Measurements from ENCODE around the gene TNFSF18.
"Not testable (repeated sequence)": the region's sequence is repeated elsewhere in the genome, so short reads cannot be mapped to it uniquely, and the experiment has no call there.

Gene TNFSF18, protein sequence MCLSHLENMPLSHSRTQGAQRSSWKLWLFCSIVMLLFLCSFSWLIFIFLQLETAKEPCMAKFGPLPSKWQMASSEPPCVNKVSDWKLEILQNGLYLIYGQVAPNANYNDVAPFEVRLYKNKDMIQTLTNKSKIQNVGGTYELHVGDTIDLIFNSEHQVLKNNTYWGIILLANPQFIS

DNA sequence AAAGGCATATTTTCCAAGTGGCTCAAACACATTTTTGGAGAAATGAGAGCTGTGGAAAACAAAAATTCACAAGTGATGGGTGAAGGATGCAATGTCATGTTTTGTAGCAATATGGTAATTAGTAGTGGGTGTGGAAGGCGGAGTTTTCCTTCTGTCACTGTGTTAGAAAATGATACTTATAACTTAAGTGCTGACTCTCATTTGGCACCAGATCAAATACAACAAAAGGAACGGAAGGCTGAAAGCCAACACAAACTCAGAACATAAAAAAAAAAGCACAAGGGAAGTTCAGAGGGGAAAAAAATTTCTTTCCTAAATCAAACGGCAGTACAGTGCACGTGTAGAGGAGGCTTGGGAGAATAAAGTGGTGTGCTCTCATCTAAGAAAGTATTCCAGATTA lies at the start of gene TNFSF18:
Gene TNFSF18, minus strand, starts transcription at position 77 of the 400 bp plus-strand sequence. Its CDS starts 45 bp downstream, at position 32.
- no peak for DNase-seq

DNA sequence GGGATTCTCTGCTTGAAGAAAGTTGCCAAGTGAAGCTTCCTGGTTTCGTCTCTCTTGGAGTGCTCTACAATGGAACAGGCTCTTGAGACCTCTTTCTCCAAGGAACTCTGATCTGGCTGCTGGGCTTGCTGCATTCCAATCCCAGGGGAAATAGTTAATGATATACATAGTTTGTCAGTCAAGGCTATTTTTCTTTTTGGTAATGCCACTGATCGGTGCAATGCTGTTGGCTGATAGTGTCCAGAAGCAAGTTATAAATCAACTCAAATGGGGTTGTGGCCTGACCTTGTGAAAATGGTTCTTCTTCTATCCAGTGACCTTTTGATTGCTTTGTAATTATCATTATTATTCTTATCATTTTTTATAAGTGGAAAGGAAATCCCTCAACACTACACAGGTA lies 48.4 kb upstream of the TNFSF18 start:
- no peak for DNase-seq

DNA sequence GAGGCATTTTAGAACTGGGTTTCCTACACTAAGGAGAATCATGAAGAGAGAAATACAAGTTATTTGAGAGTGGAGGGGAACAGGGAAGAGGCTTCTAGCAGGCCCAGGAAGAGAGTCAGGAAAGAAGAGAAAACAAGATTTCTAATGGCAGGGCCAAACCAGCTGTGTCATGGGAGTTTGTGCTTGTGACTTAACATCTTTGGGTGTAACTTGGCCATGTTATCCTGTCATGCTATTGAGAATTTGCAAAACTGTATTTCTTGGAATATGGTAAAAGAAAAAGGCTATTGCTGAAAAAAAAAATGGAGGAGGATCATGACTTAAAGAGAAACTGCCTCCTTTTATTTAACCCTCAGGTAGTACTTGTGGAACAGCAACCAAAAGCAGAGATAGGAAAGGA lies 47.4 kb upstream of the TNFSF18 start:
- DNase-seq: no peak

DNA sequence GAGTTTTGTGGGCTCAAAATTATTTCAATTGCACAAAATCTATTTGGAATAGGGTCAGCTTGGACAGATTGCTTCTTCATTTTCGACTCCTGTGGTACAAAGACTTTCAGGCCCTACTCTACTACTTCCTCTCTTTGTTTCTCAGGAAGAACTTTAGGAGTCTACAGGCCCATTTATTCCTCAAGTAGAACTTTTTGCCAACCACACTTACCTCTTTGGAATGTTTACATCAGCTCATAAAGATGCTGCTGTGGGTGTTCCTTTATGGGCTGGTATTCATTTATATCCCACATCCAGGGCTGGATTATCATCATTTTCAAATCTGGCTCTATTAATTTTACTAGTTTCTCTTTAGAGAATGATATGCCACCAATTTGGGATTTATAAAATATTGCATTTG lies 46.3 kb upstream of the TNFSF18 start:
- no peak for DNase-seq

DNA sequence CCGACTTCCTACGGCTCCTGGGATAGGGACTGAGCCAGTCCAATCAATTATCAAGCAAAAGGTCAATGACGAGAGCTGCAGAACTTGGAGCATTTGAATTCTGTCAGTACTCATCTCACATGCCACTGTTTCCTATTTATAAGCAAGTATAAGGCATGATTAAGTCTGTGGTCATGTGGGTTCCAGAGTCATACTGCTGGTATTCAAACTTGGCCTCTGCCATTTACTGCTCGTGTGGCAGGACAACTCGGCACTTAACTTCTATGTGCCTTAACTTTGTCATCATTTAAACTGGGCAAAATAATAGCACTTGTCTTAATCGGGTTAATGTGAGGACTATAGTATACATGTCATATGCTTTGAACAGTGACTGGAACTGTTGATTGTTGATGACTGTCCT lies 44.9 kb upstream of the TNFSF18 start:
- DNase-seq: peak; percentile 9

DNA sequence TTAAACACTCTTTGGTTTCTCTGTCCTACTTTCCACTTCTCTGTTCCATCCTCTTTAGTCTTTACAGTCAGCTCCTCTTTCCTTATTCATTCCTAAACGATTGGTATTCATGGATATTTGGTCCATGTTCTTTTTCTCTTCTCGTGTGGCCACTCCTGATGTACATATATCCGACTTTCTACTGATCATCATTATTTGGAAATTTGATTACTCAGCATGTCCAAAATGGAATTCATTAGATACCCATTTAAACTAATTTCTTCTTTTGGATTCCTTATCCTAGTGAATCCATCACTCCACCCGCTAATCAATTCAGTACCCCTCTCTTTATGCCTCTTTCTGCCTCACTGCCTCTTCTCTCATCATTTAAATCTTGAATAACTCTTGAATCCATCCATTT lies 43.8 kb upstream of the TNFSF18 start:
- no peak for DNase-seq

DNA sequence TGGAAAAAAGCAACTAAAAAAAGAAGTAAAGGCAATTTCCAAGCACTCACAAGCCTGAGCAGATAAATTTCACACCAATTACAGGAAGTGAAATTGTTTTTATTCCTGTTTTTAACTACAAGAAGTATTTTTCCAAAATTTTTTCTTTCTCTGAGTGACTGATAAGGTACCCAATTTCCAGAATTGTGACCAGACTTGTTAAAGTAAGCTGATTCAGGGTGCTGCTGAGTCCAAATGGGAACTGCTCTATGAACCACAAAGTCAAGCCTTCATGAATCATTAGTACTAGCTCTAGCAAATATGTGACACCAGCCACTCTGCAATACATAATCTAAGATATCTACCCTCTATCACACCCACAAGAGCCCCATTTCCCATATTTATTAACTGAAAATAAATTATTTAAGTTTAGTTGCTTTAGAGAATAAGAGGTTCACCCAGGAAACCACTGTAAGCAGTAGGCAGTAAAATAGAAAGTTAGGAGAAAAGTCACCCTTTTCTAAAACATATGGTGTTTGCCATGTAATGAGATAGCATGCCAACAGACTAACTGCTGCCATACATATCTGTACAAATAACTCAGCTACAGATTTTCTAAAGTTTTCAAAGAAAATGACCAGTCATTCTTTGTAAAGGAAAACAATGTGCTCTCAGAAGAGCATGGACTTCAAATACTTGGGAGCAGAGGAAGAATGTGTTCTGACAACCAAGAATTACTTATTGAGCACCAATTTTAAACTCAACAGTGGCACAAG lies 43.1 kb upstream of the TNFSF18 start:
- DNase-seq: no peak

DNA sequence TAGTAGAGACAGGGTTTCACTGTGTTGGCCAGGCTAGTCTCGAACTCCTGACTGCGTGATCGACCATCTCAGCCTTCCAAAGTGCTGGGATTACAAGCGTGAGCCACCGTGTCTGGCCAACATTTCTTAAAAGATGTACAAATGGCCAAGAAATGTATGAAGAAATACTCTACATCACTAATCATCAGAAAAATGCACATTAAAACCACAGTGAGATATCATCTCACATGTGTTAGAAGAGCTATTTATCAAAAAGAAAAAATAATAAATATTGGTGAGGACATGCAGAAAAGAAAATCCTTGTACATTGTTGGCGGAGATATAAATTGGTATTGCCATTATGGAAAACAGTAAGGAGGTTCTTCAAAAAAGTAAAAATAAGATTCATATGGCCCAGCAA lies 33.6 kb upstream of the TNFSF18 start:
- DNase-seq: no peak

DNA sequence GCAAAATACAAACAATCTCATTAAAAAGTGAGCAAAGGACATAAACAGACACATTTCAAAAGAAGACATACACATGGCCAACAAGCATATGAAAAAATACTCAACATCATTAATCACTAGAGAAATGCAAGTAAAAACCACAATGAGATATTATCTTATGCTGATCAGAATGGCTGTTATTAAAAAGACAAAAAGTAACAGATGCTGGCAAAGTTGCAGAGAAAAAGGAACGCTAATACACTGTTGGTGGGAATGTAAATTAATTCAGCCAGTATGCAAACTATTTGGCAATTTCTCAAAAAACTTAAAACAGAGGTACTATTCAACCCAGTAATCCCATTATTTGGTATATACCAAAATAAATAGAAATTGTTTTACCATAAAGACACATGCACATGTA lies 32.2 kb upstream of the TNFSF18 start:
- DNase-seq: no peak

DNA sequence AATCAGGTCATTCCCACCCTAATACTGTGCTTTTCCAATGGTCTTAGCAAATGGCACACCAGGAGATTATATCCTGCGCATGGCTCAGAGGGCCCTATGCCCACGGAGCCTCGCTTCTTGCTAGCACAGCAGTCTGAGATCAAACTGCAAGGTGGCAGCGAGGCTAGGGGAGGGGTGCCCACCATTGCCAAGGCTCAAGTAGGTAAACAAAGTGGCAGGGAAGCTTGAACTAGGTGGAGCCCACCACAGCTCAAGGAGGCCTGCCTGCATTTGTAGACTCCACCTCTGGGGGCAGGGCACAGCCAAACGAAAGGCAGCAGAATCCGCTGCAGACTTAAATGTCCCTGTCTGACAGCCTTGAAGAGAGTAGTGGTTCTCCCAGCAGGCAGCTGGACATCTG lies 23.5 kb upstream of the TNFSF18 start:
- not testable (repeated sequence) for DNase-seq

DNA sequence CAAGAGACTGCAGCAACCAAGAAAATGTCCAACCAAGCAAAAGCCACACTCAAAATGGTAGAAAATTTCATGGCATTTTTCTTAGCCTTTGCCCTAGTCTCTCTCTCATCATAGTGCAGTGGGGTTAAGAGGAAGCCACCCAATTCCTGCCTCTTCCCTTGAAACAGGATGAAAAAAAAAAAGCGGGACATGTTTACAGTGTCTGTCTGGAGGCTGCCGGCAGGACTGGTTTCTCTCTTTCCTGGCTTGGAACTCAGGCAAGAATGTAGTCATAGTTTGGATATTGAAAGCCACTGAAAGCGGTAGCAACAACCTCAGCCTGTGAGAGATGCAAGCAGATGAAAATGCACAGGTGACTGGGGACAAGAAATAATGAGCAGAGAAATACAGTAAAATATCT lies 13.3 kb upstream of the TNFSF18 start:
- no peak for DNase-seq

DNA sequence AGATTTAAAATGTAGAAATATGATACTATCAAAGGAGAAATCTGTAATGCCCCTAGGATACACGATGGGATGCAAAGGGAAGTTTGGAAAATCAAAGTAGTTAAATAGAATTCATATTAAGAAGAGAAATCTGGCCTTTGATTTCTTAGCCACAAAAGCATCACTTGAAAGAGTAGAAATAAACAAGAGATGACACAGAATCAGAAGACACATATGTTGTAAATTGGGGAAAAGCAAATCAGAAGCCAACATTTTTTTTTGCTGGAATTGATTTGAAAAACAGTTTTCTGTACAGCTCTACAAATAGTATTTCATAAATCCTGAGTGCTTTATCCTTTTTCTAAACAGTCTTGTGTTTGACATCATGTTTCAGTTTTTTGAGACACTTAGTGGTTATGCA lies 12.4 kb upstream of the TNFSF18 start:
- no peak for DNase-seq

DNA sequence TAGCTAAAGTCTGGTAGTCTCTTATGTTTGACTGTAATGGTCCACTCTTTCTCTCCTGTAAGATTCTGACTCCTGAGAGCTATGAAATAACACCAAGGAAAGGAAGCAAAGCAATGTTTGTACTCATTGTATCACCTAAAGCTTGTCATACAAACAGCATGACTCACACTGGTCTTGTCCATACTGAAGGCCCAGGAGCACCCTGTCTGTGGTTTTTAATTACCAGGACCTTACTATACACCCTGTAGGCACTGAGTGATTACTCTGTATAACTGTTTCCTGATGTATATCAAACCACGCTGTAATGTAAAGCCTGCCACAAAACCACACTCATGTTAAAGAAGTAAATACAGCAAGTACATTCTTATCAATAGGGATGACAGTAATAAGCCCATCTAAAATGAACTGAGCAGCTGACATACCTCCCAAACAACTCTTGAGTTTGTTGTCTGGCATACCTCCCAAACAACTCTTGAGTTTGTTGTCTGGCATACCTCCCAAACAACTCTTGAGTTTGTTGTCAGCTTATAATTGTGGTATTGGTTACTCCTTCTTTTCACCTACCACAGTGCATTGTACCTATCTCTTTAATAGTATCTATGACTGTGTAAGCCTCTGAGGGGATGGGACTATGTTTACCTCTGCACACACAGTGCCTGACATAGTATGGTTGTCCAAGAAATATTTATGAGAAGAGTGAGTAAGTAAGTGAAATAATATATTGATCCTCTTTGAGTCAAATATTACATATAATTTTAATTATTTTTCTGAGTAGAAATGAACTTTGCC lies 11.6 kb upstream of the TNFSF18 start:
- DNase-seq: no peak

DNA sequence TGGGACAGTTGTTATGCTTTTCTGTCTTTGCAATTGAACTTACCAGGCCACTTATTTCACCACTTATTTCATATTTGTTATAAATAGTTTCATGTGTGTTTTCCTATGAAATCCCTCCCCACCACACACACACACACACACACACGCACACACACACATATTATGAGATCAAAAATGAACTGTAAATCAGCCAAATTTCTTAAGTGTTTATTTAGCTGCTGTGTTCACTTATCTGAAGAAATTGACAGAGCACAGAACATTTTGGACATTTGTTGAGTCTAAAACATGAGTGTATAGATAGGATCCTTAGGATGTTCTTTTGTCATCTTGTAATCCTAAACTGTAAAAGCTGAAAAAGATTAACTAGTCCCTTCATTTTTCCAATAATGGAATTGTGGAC lies 7.8 kb upstream of the TNFSF18 start:
- no peak for DNase-seq

DNA sequence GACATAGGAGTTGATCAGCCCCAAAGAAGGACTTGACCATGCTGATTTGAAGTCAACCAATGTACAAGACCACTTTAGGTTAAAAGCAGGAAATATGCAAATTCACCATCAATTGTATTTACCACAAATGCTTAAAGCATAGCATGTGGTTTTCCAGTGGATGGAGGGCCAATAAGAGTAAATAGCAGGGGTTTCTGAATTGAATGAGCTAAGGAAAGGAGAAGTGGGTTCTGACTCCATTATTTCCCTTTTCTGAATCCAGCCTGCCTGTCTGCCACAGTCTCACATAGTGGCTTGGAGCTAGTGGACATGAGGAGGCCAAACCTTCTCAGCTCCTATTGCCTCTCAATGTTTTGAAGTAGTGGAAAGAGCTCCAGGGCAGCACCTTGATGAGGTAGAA lies 7.2 kb upstream of the TNFSF18 start:
- no peak for DNase-seq

DNA sequence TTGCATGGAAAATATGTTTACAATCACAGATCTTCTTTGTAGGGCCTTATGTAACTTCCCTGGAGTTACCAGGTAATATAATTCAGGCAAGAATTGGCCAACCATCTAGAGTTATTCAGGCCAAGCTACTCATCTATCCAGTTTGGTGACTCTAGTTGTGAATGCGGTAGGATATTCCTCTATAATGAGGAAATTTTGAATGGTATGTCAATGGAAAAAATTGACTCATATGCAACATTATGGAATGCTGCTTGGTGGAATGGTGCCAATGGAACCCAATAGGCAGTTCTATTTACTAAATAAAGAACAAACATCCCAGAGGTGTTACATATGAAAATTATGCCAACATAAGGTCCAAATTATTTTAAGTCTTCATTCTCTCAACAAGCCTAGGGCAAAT lies 5.6 kb upstream of the TNFSF18 start:
- DNase-seq: no peak

DNA sequence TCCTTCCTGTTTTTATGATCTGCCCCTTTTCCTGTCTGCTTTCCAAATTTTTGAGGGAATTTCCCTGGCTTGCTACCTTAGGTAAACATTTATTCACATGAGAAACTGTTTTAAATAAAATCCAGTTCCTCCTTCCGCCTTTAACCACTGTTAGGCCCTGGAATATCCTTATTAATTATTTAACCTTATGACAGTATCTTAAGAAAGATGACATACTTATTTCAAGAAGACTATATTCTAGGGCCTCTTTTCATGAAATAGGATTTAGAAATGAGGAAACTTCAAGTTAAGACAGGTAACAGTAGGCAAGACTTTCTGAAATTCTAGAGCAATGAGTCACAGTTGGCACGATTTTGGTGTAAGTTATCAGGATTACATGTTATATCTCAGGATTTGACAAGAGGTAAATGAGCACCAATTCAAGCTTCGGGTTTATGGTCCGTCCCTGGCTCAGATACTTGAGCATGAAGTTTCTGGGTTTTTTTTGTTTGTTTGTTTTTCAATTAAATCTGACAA lies 2.0 kb upstream of the TNFSF18 start:
- DNase-seq: no peak

DNA sequence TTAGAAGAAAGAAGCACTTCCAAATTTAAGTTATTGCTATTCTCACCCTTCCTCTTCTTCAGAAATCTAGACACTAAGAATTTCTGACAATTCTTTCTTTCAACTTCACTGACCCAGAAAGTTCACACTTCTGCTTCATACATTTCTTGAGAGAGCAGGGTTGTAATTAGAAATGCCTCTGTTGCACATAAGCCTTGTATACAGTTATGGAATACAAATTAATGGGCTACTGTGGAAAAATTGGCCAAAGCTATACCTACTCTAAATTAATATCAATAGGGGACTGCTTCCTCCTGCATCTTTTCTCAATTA lies 1.5 kb downstream of the TNFSF18 start:
- no peak for DNase-seq

DNA sequence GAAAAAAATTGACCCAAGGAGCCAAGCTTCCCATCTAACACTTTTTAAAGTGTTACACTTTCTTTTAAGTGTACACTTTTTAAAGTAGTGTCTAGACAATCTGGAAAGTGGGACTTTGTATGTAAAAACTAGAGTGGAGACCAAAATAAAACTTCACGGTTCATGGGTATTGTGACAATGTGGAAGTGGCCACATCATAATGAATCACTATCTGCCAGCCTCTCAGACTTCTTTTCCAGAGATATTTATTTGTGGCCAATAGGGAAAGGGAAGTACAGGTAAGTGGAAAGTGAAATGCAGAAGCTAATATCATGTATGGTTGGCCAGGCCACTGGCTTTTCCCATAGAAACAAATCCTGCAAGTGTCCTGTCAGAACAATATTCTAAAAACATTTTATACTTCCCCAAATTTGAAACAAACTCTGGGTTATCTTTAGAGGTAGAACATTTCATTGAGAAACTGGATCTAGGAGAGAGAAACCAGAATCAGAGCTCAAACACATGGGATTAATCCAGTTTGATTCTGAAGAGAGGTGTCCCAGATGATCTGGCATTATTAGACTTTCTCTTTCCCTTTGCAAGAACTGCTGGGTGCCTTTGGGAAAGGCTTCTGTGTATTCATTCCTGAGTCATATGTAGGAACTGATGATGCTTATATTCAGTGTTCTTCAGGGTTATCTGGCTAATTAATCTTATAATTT lies 2.0 kb downstream of the TNFSF18 start:
- no peak for DNase-seq

DNA sequence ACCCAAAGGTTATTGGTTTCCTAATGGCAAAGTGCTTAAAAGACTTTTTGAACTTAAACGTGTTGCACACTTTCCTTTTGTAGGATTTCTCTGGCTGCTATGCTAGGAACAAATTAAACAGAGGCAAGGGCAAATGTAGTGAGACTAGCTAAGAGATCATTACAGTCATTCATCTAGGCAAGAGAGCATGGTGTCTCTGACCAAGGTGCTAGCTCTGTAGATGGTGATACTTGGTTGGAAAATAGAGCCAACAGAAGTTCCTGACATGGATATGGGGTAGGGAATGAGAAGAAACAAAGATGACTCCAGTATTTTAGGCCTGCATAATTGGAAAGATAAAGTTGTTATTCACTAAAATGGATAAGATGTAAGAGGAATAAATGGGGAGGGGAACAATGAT lies 6.1 kb downstream of the TNFSF18 start:
- DNase-seq: no peak

DNA sequence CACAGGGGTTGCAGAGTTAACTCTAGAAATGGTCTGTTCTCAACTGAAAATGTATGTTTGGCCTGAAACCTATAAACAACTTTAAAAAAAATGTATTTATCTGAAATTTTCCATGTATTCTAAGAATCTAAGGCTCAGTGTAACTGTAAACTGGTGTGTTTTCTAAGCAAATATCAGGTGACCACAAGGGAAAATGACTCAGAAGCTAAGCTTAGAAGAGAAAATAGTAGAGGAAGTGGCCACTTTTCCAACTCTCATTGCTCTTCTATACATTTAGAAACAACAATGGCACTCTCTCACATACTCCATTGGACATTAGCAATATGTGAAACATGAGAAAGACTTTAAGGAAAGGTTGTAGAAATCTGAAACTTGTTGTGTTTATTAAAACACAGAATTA lies 7.5 kb downstream of the TNFSF18 start:
- DNase-seq: no peak

DNA sequence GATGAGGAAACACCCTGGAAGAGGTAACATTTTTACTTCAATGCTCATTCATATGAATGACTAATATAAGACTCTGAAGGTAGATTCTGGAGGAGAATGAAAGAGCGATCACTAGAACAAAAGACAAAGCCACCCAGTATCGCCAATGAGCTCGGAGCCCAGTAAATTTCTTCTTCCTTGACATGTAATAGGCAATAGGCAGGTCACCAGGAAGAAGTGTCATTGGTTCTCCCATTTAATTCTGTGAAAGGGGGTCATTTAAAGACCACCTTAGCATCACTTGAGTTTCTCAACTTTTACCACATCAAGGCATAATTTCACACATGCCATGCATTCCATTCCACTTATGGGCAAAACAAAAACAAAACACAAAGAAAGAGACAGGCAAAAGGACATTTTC lies 7.9 kb downstream of the TNFSF18 start:
- DNase-seq: no peak

DNA sequence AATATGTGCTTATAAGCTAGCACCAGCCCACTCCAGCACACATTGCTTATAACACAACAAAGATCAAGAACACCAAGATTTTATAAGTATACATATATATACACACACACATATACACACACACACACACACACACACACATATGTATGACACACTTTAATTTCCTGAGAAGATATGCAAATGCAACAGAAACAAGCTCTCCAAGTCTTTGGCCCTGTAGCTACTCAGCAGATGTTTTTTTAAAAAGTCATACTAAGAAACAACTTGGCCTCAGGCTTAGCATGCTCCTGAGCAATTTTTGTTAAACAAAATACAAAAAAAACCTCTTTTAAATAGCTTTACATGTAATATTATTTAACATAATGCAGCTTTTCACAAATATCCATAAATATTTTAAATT lies 11.1 kb downstream of the TNFSF18 start:
- no peak for DNase-seq

Measured in T1000 (cell line).